ENCODE results near the gene RETREG2. TPM values are rescaled to one million over a fixed set of nuclear protein-coding genes. Genes with fewer than 3 reads are reported as not detected.

Gene RETREG2
- total RNA-seq, 1 experiment from 2014 or later = 106 TPM

- H3K4me1 ChIP-seq (ENCODE audit: control insufficient read depth, insufficient read depth, low read length) = peaks cover 5% of the 10 kb centered on the region
- DNase-seq (ENCODE audit: low read depth, low spot score) = peak; percentile 39
- intact Hi-C loops (cut with micrococcal nuclease; ENCODE audit: unreplicated experiment) (loop anchor here (5.0 to 10.0 kb wide), 4 partner anchors 98 to 300 kb away; partner anchors contain the start of genes CRYBA2 and WNT6), in situ Hi-C loops (cut with HindIII; ENCODE audit: low pct_unique_long_range_greater_than_20kb, low sequenced_read_pairs) (no loop called here)
- H3K9me3 ChIP-seq (ENCODE audit: control insufficient read depth, insufficient read depth, low read depth, low read length) = no peaks in the 10 kb centered on the region
- POLR2A ChIA-PET = no interaction called here
- H3K4me3 ChIP-seq (ENCODE audit: low read depth in 2 of 2, low read length in 2 of 2) = no peak overlapping the region
- TF ChIP-seq REST (IDR thresholded peaks at IDR 0.05; ENCODE audit: insufficient read depth in 1 of 2, low read depth in 2 of 2, low read length in 1 of 2) = no peak
- TF ChIP-seq CTCF (IDR thresholded peaks at IDR 0.05) = peak; percentile 59
- no peak overlapping the region for H3K27ac ChIP-seq (ENCODE audit: low read length)
- CTCF ChIA-PET = interaction anchor here (0.7 to 1.9 kb wide), 11 partner anchors 21 to 175 kb away, joined by 3 to 14 read pairs (median 4); no protein-coding TSS in a partner anchor
- H3K27me3 ChIP-seq (ENCODE audit: control insufficient read depth, insufficient read depth, low read length) = no peaks in the 10 kb centered on the region
- BruUV-seq (replicated peaks) = no TSS peak
- peak; percentile 72 for ATAC-seq
- H3K36me3 ChIP-seq (ENCODE audit: control insufficient read depth, insufficient read depth, low read length) = no peaks in the 10 kb centered on the region
Measured at GRCh38 chr2:219155054-219155644, 22.9 kb upstream of the RETREG2 start.

- TF ChIP-seq SIN3A (IDR thresholded peaks at IDR 0.05; ENCODE audit: borderline replicate concordance, insufficient read depth, low read depth, low read length) (no peak), CTCF (IDR thresholded peaks at IDR 0.05) (no peak), POLR2AphosphoS5 (IDR thresholded peaks at IDR 0.05; ENCODE audit: low read depth, low read length) (no peak), TCF7L2 (IDR thresholded peaks at IDR 0.05; ENCODE audit: low read depth, low read length) (no peak), REST (IDR thresholded peaks at IDR 0.05; ENCODE audit: insufficient read depth in 1 of 2, low read depth in 2 of 2, low read length in 1 of 2) (no peak)
- H3K4me1 ChIP-seq (ENCODE audit: control insufficient read depth, insufficient read depth, low read length) = peaks cover 5% of the 10 kb centered on the region
- no TSS peak for BruUV-seq (replicated peaks)
- H3K36me3 ChIP-seq (ENCODE audit: control insufficient read depth, insufficient read depth, low read length) = no peaks in the 10 kb centered on the region
- DNase-seq (ENCODE audit: low read depth, low spot score) (no peak), ATAC-seq (no peak)
- H3K9me3 ChIP-seq (ENCODE audit: control insufficient read depth, insufficient read depth, low read depth, low read length) = no peaks in the 10 kb centered on the region
- in situ Hi-C loops (cut with HindIII; ENCODE audit: low pct_unique_long_range_greater_than_20kb, low sequenced_read_pairs) (no loop called here), intact Hi-C loops (cut with micrococcal nuclease; ENCODE audit: unreplicated experiment) (loop anchor here (5.0 to 10.0 kb wide), 4 partner anchors 100 to 303 kb away; partner anchors contain the start of genes CRYBA2 and WNT6)
- no peaks in the 10 kb centered on the region for H3K27me3 ChIP-seq (ENCODE audit: control insufficient read depth, insufficient read depth, low read length)
- ChIA-PET POLR2A (interaction anchor here (0.6 kb wide), 1 partner anchor 19 kb away, joined by 4 read pairs; no protein-coding TSS in a partner anchor), CTCF (interaction anchor here (1.6 kb wide), 1 partner anchor 128 kb away, joined by 4 read pairs; no protein-coding TSS in a partner anchor)
- H3K27ac ChIP-seq (ENCODE audit: low read length) = no peak overlapping the region
- no peak overlapping the region for H3K4me3 ChIP-seq (ENCODE audit: low read depth in 2 of 2, low read length in 2 of 2)
Measured at GRCh38 chr2:219157396-219157795, 20.7 kb upstream of the RETREG2 start.

Measured in Panc1 (cell line).